ENCODE measurements around the gene KRTAP10-2.
"Not testable (repeated sequence)": the region's sequence is repeated elsewhere in the genome, so short reads cannot be mapped to it uniquely, and the experiment has no call there.

KRTAP10-2 gene

DNA sequence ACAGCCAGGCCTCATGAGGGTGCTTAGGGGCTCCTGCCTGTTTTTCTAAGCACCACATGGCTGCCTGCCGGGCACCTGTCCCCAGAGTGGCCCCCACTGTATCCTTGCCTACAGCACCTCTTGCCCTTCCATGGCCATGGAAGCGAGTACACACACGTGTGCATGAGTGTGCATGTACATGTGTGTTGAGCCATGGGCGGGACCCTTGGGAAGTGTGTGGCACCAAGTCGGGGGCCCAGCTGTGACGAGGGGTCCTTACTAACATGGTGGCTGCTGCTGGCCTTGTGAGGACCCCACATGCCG, 37.1 kb downstream of the KRTAP10-2 start:
- no peak for DNase-seq (ENCODE audit: low read depth)

DNA sequence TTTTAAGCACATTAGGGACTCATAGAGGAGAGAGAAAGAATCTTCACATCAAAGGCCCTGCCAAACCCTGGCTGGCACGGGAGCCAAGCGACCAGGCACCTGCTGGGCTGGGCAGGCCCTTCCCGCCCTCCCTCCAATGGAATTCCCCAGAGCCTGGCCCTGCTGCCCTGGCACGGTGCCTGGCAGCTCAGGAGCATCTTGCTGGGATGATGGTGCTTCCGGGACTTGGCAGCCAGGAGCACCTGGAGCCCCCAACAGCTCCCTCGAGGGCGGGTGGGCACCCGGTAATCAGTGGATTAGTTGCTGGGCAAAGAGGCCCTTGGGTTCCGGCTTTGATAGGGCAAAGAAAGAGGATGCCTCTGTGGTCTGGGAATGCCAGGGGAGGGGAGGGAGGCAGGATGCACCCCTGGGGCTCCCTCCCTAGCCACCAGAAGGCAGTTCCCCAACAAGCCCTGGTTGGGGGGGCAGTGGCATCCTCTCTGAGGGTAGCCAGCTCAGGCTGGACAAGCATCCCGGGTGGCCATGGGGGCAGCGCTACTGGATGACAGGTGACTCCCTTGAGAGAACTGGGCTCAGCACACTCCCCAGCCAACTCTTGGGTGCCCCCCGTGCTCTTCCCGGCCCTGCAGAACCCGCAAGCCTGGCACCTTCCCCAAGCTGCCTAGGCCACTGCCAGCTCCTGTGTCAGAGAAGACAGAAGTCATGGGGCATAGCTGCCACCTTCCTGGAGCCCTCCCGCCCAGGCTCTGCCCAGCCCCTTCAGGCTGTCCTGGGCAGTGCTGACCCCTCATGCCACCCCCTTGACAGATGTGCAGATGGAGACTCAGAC, 37.7 kb downstream of the KRTAP10-2 start:
- no peak for DNase-seq (ENCODE audit: low read depth)

DNA sequence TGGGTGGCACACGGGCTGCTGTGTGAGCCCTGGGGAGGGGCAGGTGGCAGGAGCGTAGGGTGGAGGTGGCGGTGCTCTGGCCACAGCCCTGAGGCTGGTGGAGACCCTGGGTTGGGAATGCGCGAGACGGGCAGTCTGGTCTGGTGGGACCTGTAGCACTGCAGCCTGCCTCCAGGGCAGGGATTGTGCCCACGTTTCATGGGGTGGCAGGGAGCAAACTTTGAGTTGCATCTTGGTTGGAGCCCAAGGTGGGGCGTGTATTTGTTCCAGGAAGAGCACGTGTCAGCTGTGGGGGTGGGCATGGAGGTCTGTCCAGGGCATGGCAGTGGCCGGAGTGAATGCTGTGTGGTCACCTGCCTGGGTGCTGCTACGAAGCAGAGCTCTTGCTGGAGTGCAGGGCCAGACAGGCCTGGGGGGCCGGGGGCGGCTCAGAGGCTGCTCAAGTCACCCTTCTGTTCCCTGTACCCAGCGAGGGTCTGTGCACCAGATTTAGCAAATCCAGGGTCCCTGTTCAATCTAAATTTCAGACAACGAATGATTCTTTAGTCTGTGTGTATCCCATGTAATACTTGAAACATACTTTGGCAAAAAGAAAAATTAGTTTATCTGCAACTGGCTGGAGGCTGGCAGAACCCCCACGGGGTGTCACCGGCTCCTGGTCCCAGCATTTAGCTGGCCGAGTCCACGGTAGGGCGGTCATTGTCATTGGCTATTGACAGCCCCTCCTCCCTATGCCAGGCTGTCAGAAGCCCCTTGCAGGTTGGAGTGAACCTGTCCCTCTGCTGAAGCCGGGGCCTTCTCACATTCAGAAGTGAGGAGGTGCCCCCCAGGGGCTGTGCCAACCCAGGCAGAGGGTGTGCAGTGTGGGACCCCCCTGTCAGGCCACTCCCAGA, 38.6 kb downstream of the KRTAP10-2 start:
- no peak for DNase-seq (ENCODE audit: low read depth)

DNA sequence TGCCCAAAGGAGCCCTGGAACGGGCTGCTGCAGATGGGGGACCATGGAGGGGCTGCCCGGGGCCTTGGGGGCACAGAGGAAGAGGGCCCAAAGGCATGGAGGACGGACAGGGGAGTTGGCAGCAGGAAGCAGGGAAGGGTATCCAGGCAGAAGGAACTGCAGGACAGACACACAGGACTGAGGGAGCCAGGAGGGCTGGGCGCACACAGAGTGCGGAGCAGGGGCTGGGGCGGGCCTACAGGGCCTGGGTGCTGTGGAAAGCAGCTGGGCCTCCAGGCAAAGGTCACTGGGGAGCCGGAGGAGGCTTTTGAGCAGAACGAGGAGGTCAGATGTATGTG, 39.4 kb downstream of the KRTAP10-2 start:
- no peak for DNase-seq (ENCODE audit: low read depth)

DNA sequence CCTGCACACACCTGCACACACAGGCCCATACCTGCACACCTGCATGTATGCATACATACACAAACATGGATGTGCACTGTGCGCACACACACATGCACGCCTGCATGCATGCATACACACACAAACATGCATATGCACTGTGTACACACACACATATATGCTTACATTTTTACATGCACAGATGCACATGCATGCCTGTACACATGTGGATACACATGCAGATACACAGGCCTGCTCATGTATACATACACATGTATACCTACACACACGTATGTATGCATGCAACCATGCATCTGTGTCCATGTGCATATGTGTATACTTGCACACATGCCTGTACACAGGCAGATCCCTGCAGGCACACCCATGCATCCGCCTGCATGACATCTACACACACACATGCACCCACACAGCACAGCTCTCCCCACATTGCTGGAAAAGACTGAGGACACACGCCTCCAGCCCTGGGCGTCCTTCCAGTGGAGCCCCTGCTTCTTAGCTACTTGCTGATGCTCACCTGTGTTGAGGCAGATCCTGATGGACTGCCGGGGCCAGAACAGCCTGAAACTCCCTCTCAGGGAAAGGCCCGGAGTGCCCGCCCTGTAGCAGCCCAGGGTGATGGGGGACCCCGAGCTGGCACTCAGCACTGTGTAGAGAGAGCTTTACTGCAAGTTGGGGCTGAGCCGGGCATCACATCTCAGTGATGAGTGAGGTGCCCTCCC, 39.9 kb downstream of the KRTAP10-2 start:
- no peak for DNase-seq (ENCODE audit: low read depth)

DNA sequence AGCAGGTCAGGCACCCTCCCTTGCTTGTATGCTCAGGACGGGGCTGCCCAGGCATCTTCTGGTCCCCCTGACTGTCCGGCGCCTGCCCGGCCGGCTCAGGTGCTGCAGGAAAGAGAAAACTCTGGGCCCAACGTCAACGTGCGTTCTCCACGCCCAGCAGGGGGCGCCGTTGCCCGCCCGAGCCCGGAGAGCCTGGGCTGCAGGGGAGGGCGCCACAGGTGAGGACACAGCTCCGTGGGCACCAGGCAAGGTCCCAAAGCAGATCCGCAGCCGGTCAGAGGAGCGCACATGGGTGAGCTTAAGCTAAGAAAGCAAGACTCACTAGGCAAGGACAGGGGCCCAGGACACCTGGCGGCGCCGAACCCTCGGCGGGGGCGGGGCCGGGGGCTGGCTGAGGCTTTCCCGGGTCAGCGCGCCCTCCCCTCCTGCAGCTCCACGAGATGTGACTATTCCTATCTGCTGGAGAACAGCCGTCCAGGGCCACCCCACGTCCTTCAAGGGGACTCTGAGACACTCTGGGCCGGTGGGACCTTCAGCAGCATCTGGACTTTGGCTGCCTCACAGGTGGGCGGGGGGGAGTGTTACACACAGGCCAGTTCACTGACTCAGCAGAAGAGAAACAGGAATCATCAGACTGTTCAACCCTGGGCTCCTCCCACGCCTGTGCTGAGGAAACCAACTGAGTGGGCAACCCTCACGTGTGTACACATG, 40.6 kb downstream of the KRTAP10-2 start:
- peak; percentile 28 for DNase-seq (ENCODE audit: low read depth)

DNA sequence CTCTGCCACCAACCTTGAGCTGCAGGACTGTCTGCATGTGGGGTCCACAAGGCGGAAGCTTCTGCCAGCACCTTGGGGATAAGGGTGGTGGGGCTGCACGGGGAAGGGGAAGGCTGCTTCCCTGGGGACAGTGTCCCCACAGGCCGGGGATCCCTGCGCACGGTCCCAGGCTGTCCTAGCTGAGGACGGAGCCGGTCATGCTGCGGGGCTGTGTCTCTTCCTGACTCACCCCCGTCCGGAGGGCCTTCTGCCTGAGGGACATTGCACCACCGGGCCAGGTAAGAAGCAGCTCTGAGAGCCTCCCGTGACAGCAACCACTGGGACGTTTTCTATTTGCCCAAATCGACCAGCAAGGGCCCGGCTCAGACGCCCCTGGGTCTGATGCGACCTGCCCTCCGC, 41.2 kb downstream of the KRTAP10-2 start:
- no peak for DNase-seq (ENCODE audit: low read depth)

DNA sequence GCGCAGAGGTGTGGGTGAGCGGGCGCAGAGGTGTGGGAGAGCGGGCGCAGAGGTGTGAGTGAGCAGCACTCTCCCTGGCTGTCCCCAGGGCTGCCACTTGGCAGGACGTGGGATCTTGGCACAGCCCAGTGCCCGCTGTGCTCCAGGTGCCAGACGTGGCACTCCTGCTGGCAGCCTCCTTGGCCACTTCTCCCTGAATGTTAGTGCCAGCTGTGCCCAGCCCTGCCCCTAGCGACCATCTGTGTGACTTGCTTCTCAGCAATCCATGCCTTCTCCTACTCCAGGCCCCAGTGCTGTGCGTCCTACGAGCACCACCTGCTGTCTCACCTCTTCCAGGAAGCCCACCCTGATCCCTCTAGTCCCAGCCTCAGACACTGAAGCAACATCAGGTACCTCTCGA, 41.8 kb downstream of the KRTAP10-2 start:
- no peak for DNase-seq (ENCODE audit: low read depth)

DNA sequence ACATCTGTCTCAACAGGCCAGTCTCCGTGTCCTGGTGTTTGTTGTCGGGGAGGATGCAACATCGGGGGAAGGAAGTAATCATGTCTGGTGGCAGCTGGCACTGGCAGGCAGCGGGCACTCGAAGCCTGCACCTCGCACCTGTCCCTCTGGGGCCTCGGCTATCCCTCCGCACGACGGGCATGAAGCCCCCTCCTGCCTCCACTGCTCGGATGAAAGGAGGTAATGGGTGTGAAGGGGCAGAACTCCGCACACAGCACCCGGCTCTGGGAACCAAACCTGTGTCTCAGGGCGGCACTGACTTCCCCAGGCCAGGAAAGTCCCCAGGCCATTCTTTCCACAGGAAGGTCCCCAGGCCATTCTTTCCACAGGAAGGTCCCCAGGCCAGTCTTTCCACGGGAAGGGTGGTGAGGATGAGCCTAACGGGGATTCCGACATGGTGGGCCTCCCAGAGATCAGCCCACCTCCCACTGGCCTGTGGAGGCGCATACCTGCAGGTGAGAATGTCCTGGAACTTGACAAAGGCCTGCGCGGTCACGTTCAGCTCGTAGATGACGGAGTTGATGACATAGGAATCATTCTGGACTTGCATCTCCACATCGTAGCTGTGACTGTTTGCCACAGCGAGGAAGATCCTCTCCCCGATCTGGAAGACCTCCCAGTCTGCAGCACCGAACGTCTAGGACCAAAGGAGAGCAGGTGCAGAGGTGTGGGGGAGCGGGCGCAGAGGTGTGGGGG, 42.4 kb downstream of the KRTAP10-2 start:
- DNase-seq (ENCODE audit: low read depth) = no peak

DNA sequence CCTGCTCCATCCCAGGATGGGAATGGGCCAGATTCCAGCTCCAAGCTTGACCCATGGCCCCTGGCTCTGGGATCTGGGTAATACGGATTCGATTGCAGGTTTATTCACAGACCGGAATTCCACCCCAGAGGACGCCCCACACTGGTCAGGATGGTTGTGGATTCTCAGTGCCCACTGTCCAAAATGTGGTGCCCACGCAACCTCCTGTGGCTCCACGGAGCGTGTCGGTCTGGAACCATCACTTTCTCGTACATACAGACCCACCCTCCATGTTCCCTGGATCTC, 42.9 kb downstream of the KRTAP10-2 start:
- no peak for DNase-seq (ENCODE audit: low read depth)

DNA sequence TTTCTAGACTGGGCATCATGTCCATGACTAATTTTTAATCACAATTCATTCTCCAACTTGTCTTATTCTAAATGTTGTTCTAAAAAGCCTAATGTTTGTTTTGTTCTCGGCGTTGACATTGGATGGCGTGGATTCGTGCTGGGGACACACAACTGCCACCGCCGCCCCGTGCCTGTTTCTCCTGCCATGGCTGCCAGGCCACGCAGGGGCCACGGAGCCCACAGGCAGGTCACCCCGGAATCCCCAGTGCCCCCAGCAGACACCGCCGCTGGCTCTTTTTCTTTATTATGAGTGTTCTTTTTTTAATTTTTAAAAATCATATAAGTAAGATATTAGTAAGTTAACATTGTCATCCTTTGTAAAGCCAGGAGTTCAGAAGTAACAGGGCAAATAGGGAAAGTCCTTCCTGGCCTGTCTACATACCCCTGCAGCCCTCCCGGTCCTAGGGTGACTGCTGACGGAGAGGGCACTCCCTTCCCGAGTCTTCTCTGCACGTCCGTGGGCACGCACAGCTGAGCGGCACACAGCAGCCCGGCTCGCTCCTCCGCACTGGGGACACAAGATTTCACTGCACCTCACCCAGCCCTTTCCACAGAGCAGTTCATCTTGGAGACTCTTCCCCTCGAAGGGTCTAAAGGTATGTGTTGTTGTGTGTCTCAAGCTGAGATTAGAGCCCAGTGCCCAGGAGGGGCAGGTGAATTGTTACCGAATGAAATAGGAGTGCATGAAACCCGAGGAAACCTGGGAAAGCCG, 43.5 kb downstream of the KRTAP10-2 start:
- DNase-seq (ENCODE audit: low read depth) = no peak

DNA sequence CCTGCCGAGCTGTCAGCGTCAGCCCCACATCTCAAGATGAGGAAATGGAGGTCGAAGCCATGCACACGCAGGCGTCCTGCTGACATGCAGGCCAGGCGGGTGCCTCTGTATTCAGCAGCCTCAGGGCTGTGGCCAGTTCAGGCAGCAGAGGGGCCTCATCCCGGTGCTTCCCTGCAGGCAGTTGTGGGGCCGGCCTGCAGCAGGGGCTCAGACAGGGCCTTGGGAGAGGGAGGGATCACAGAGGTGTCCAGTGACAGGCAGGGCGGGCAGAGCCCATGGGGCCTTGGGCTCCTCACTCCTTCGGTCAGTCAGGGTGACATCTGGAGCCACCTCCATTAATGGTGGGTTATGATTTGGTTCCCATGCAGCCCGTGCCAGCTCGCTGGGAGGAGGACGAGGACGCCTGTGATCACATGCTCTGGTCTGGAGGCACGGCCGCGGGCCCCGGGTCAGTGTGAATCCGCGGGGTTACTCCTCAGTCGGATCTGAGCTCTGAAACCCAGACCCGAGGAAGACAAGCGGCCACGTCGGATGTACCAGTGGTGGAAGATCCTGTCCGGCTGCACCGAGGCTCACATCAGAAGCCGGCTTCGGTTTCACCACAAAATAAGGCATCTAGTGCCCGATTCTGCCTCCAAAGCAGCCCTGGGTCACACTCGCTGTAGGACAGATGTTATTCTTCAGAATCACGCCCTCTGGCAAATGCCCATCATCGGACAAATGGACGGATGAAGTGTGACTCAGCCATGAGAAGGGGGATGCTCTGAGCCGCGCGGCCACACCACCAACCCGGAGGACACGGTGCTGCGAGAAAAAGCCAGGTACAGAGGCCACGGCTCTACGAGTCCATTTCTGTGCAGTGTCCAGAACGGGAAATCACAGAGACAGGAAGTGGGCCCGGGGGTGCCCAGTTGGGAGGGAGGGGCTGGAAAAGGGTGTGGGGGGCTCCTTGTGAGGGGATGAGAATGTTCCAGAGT, 44.7 kb downstream of the KRTAP10-2 start:
- DNase-seq (ENCODE audit: low read depth) = no peak

DNA sequence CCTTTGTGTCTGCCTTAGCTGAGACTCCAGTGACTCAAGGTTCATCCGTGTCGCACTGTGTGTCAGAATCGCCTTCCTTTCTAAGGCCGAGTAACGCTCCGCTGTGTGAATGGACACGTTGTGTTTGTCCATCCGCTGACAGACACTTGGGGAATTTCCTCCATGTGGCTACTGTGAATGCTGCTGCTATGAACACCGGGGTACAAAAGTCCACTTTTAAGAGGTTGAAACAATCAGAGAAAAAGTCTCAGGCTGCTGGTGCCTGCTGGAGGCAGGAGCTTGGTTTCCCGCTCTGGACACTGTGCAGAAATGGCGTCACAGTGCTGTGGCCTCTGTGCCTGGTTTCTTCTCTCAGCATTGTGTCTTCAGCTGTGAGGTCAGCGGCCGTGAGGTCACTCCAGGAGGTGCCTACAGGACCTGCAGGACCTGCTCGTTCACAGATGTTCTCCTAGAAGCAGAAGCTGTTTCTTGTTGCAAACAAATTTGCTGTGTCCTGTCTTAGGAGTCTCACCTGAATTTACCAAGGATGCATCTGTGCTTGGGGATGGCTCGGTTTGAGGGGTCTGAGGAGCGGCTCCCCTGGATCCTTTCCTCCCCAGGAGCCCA, 45.5 kb downstream of the KRTAP10-2 start:
- no peak for DNase-seq (ENCODE audit: low read depth)

DNA sequence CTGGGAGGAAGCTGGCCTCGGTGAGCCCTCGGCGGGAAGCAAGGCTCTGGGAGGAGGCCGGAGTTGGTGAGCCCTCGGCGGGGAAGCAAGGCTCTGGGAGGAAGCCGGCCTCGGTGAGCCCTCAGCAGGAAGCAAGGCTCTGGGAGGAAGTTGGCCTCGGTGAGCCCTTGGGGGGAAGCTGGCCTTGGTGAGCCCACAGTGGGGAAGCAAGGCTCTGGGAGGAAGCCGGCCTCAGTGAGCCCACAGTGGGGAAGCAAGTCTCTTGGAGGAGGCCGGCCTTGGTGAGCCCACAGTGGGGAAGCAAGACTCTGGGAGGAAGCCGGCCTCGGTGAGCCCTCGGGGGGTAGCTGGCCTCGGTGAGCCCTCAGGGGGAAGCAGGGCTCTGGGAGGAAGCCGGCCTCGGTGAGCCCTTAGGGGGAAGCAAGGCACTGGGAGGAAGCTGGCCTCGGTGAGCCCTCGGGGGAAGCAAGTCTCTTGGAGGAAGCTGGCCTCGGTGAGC, 47.4 kb downstream of the KRTAP10-2 start:
- no peak for DNase-seq (ENCODE audit: low read depth)

DNA sequence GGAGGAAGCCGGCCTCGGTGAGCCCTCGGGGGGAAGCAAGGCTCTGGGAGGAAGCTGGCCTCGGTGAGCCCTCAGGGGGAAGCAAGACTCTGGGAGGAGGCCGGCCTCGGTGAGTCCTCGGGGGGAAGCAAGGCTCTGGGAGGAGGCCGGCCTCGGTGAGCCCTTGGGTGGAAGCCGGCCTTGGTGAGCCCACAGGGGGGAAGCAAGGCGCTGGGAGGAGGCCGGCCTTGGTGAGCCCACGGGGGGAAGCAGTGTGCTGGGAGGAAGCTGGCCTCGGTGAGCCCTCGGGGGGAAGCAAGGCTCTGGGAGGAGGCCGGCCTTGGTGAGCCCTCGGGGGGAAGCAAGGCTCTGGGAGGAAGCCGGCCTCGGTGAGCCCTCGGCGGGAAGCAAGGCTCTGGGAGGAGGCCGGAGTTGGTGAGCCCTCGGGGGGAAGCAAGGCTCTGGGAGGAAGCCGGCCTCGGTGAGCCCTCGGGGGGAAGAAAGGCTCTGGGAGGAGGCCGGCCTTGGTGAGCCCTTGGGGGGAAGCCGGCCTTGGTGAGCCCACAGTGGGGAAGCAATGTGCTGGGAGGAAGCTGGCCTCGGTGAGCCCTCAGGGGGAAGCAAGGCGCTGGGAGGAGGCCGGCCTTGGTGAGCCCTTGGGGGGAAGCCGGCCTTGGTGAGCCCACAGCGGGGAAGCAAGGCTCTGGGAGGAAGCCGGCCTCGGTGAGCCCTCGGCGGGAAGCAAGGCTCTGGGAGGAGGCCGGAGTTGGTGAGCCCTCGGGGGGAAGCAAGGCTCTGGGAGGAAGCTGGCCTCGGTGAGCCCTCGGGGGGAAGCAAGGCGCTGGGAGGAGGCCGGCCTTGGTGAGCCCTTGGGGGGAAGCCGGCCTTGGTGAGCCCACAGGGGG, 48.1 kb downstream of the KRTAP10-2 start:
- DNase-seq (ENCODE audit: low read depth) = not testable (repeated sequence)

DNA sequence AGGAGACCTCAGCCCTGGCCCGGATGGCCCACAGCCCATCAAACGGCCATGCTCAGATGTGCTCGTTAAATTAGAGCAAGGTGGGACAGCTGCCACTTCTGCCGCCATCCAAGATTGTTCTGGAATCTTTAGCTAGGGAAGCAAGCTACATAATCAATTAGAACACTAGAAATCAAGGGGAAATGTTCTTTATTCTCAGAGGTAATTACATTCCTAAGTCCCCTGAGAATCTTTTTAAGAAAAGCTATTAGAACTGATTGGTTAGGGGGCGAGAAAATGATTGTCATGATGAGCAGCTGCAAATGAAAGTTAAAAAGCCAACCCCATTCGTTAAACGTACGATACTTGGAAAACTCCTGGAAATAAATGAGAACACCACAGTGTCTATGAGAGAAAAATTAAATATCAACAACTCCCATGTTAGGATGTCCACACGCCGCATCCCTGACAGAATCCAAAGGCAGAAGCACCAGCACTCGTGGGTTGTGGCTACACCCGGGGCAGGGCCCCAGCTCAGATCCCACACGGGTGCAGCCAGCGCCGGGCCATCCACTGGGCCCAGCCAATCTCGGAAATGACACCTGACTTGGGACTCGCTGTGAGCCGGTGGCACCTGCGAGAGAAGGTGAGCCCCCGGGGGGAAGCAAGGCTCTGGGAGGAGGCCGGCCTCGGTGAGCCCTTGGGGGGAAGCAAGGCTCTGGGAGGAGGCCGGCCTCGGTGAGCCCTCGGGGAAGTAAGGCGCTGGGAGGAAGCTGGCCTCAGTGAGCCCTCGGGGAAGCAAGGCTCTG, 48.9 kb downstream of the KRTAP10-2 start:
- DNase-seq (ENCODE audit: low read depth) = no peak

Data from amniotic epithelial cell (primary cell).